ENCODE data around the gene WNT5B. TPM values are rescaled to one million over a fixed set of nuclear protein-coding genes. Genes with fewer than 3 reads are reported as not detected.
A peak's percentile ranks its signal among the peaks of the same experiment; 100 is the strongest.

Gene WNT5B
- total RNA-seq, 1 experiment from 2014 or later = 0.34 TPM

GRCh38 chr12:1661553-1662335 lies 32.7 kb downstream of the WNT5B start:
- DNase-seq (ENCODE audit: low spot score) = peak; percentile 95
- CTCF ChIA-PET = interaction anchor here (0.7 kb wide), 1 partner anchor 129 kb away, joined by 3 read pairs; no protein-coding TSS in a partner anchor
- TF ChIP-seq CTCF (conservative IDR thresholded peaks at IDR 0.05; ENCODE audit: low read depth, low read length) (no peak), EZH2 (IDR thresholded peaks at IDR 0.05; ENCODE audit: borderline replicate concordance, low read depth, low read length, poor library complexity, severe bottlenecking) (no peak)
- Histone ChIP-seq H3K9me3 (ENCODE audit: low read depth, low read length, poor library complexity, severe bottlenecking) (no peaks in the 10 kb centered on the region), H3K4me3 (ENCODE audit: low read depth, low read length, poor library complexity, severe bottlenecking) (peak overlapping the region; percentile 48), H3K27ac (ENCODE audit: low read depth, low read length, poor library complexity, severe bottlenecking) (no peak overlapping the region), H3K36me3 (ENCODE audit: insufficient read depth, low read length, poor library complexity, severe bottlenecking) (no peaks in the 10 kb centered on the region), H3K27me3 (replicated peaks; ENCODE audit: insufficient read depth, low read depth, low read length, poor library complexity) (no peaks in the 10 kb centered on the region), H3K4me1 (ENCODE audit: insufficient read depth, low read length, poor library complexity, severe bottlenecking) (no peaks in the 10 kb centered on the region)
- BruUV-seq (replicated peaks) = no TSS peak
- intact Hi-C loops (cut with micrococcal nuclease; ENCODE audit: unreplicated experiment) = no loop called here
- POLR2A ChIA-PET (ENCODE audit: low non-redundant PET) = interaction anchor here (1.3 kb wide), 1 partner anchor 29 kb away, joined by 5 read pairs; the partner anchor contains the start of gene ADIPOR2

- Histone ChIP-seq H3K27me3 (replicated peaks; ENCODE audit: insufficient read depth, low read depth, low read length, poor library complexity) (no peaks in the 10 kb centered on the region), H3K4me1 (ENCODE audit: insufficient read depth, low read length, poor library complexity, severe bottlenecking) (no peaks in the 10 kb centered on the region), H3K9me3 (ENCODE audit: low read depth, low read length, poor library complexity, severe bottlenecking) (no peaks in the 10 kb centered on the region), H3K27ac (ENCODE audit: low read depth, low read length, poor library complexity, severe bottlenecking) (no peak overlapping the region), H3K4me3 (ENCODE audit: low read depth, low read length, poor library complexity, severe bottlenecking) (no peak overlapping the region), H3K36me3 (ENCODE audit: insufficient read depth, low read length, poor library complexity, severe bottlenecking) (no peaks in the 10 kb centered on the region)
- no peak for TF ChIP-seq EZH2 (IDR thresholded peaks at IDR 0.05; ENCODE audit: borderline replicate concordance, low read depth, low read length, poor library complexity, severe bottlenecking)
- no peak for TF ChIP-seq CTCF (conservative IDR thresholded peaks at IDR 0.05; ENCODE audit: low read depth, low read length)
- intact Hi-C loops (cut with micrococcal nuclease; ENCODE audit: unreplicated experiment) = no loop called here
- CTCF ChIA-PET = interaction anchor here (0.7 kb wide), 1 partner anchor 128 kb away, joined by 3 read pairs; no protein-coding TSS in a partner anchor
- BruUV-seq (replicated peaks) = no TSS peak
- DNase-seq (ENCODE audit: low spot score) = no peak
- POLR2A ChIA-PET (ENCODE audit: low non-redundant PET) = interaction anchor here (1.3 kb wide), 1 partner anchor 28 kb away, joined by 5 read pairs; the partner anchor contains the start of gene ADIPOR2
Measured at GRCh38 chr12:1662761-1663439, 33.9 kb downstream of the WNT5B start.

DNA sequence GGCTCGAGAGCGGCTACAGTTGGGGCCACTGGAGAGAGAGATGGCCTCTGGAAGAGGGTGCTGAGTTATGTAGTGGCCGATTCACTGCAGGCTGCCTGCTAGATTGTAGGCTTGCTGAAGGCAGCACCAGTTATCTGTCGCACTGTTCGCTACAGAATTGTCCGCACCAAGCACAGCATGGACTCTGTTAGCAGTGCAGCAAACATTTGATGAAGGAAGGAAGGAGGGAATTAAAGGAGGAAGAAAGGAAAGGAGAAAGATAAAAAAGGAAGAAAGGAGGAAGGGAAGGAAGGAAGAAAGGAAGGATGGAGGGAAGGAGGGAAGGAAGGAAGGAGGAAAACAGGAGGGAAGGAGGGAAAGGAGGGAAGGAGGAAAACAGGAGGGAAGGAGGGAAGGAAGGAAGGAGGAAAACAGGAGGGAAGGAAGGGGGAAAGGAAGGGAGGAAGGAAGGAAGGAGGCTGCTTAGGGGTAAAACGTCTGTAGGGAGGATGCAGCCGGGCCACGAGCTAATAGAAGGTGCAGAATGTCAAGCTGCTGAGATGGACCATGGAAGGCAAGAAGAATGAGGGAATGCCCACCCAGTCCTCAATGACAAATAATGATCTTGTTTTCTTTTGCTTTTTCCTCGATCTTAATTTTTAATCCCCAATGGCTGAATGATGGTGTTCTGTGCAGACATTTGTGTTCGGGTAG lies 34.6 kb downstream of the WNT5B start:
- intact Hi-C loops (cut with micrococcal nuclease; ENCODE audit: unreplicated experiment) = no loop called here
- POLR2A ChIA-PET (ENCODE audit: low non-redundant PET) = no interaction called here
- Histone ChIP-seq H3K4me1 (ENCODE audit: insufficient read depth, low read length, poor library complexity, severe bottlenecking) (no peaks in the 10 kb centered on the region), H3K9me3 (ENCODE audit: low read depth, low read length, poor library complexity, severe bottlenecking) (no peaks in the 10 kb centered on the region), H3K36me3 (ENCODE audit: insufficient read depth, low read length, poor library complexity, severe bottlenecking) (no peaks in the 10 kb centered on the region), H3K4me3 (ENCODE audit: low read depth, low read length, poor library complexity, severe bottlenecking) (no peak overlapping the region), H3K27me3 (replicated peaks; ENCODE audit: insufficient read depth, low read depth, low read length, poor library complexity) (no peaks in the 10 kb centered on the region), H3K27ac (ENCODE audit: low read depth, low read length, poor library complexity, severe bottlenecking) (no peak overlapping the region)
- BruUV-seq (replicated peaks) = no TSS peak
- CTCF ChIA-PET = no interaction called here
- TF ChIP-seq EZH2 (IDR thresholded peaks at IDR 0.05; ENCODE audit: borderline replicate concordance, low read depth, low read length, poor library complexity, severe bottlenecking) (no peak), CTCF (conservative IDR thresholded peaks at IDR 0.05; ENCODE audit: low read depth, low read length) (no peak)
- DNase-seq (ENCODE audit: low spot score) = no peak
